Activated T-cell treated with anti-CD3 and anti-CD28 coated beads for 1 hour (primary cell): ENCODE data around the gene FAM149A.

Experiments
- DNase-seq: peaks from one replicate; pipeline ENCODE4 v3.0.0-alpha.2; 2020; ENCODE audit warnings: low read depth

The FAM149A gene

GRCh38 chr4:186202490-186203140 is 98.1 kb downstream of the FAM149A start:
- no peak for DNase-seq

GRCh38 chr4:186203406-186203805 is 98.9 kb downstream of the FAM149A start:
- no peak for DNase-seq

- DNase-seq: peak; percentile 47
Measured at GRCh38 chr4:186204103-186204559, 99.6 kb downstream of the FAM149A start.

GRCh38 chr4:186204686-186205085 is 100.2 kb downstream of the FAM149A start:
- DNase-seq: no peak

GRCh38 chr4:186205156-186205555 is 100.7 kb downstream of the FAM149A start:
- no peak for DNase-seq

- no peak for DNase-seq
Measured at GRCh38 chr4:186216465-186217024, 112.0 kb downstream of the FAM149A start.

DNA sequence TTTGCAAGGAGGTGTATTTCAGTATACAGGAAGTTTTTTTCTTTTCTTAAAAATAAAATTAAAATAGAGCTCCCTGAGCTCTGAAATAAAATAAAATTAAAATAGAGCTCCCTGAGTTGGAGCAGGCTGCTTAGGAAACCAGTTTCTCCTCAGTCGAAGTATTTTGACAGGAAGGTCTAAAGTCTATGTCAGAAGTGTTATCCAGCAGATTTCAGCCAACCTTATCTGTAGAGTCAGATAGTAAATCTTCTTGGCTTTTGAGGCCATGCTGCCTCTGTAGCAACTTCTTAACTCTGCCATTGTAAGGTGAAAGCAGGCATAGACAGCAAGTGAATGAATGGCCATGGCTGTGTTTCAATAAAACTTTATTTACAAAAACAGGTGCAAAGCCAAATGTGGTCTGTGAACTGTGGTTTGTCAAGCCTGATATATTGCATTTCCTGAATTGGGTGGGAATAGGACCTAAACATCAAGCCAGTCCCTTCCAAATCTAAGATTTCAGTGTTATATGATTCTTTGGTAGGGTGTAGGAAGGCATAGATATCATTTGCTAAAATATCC is 113.3 kb downstream of the FAM149A start:
- no peak for DNase-seq

DNA sequence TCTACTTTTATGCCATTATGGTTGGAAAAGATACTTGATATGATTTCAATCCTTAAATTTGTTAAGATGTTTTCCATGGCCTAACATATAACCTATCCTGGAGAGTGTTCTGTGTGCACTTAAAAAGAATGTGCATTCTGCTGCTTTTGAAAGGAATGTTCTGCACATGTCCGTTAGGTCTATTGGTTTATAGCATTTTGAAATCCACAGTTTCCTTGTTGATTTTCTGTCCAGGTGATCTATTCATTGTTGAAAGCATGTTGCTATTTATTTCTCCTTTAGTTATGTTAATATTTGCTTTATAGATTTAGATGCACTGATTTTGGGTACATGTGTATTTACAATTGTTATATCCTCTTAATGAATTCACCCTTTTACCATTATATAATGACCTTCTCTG is 117.1 kb downstream of the FAM149A start:
- no peak for DNase-seq
